ENCODE results near the gene ADCYAP1R1. TPM values are rescaled to one million over a fixed set of nuclear protein-coding genes. Genes with fewer than 3 reads are reported as not detected.

Gene ADCYAP1R1
- total and polyA plus RNA-seq, 2 of the 8 experiments (the other 6 are each of a cell fraction or from before 2014, with no cell fraction given): 14.4 to 14.6 TPM

DNA sequence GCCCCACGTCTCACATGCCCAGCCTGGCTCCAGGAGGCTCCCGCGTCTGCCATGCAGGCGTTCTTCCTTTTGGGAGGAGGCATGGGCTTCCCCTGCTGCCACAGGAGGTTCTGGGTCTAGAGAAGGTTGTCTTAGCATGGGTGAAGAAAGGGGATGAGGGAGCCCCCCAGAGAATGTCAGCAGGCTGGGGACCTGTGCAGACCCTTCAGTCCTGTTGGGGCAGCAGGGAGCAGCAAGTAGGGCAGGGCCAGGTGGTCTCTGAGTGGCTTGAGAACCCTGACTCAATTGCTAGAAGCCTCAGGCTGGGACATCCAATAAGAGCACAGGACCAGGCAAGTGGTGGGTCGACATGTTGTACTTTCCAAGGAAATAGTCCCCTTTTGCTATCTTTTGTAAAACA lies 34.4 kb upstream of the ADCYAP1R1 start (continued):
- no peak for TF ChIP-seq CHD7 (IDR thresholded peaks at IDR 0.05; ENCODE audit: insufficient replicate concordance, low read length)
- TF ChIP-seq TEAD4 (IDR thresholded peaks at IDR 0.05; ENCODE audit: low read depth, low read length): no peak
- no peak for TF ChIP-seq JUN (IDR thresholded peaks at IDR 0.05; ENCODE audit: low read depth, low read length)
- TF ChIP-seq TAF7 (optimal IDR thresholded peaks at IDR 0.05; ENCODE audit: borderline replicate concordance, low read depth, low read length): no peak
- TF ChIP-seq SIRT6 (IDR thresholded peaks at IDR 0.05; ENCODE audit: low read length): no peak
- no peak for TF ChIP-seq GTF2F1 (IDR thresholded peaks at IDR 0.05; ENCODE audit: borderline replicate concordance, low read depth, low read length)
- TF ChIP-seq TCF12 (IDR thresholded peaks at IDR 0.05; ENCODE audit: low read depth, low read length): no peak
- no peak for TF ChIP-seq SUZ12 (IDR thresholded peaks at IDR 0.05; ENCODE audit: low read length)
